OCI-LY7 (cell line): ENCODE data around the gene IFIH1.

Experiments used
- CTCF ChIP-seq: fragments of 200-600 bp; sonication (generic); conservative IDR thresholded peaks from 2 replicates; pipeline ENCODE4 v1.5.1; 2014; ENCODE audit warnings: mild to moderate bottlenecking, antibody characterized with exemption, low read length, moderate library complexity, mixed read lengths
- EZH2phosphoT487 ChIP-seq: fragments of 200-600 bp; sonication (generic); IDR thresholded peaks from 2 replicates; pipeline ENCODE4 v1.6.1; 2018; ENCODE audit warnings: low read depth, borderline replicate concordance, mild to moderate bottlenecking, mixed run types, antibody characterized with exemption, low read length, moderate library complexity, mixed read lengths

- no peak for TF ChIP-seq CTCF
- no peak for TF ChIP-seq EZH2phosphoT487
Measured at GRCh38 chr2:162244541-162245031, 73.9 kb downstream of the IFIH1 start.
